ENCODE results near the gene OR5D13.

The OR5D13 gene

GRCh38 chr11:55773138-55773537, at the start of gene OR5D13:
Gene OR5D13 (plus strand): TSS chr11:55773438. CDS start chr11:55773438, 0 bp downstream.
- DNase-seq (ENCODE audit: low read depth): no peak

GRCh38 chr11:55726715-55727324, 46.4 kb upstream of the OR5D13 start:
- no peak for DNase-seq (ENCODE audit: low read depth)

GRCh38 chr11:55732936-55733335, 40.3 kb upstream of the OR5D13 start:
- DNase-seq (ENCODE audit: low read depth): no peak

GRCh38 chr11:55791606-55792005, 18.4 kb downstream of the OR5D13 start:
- DNase-seq (ENCODE audit: low read depth): no peak

- no peak for DNase-seq (ENCODE audit: low read depth)
Observed at GRCh38 chr11:55793321-55793720, 20.1 kb downstream of the OR5D13 start.

- DNase-seq (ENCODE audit: low read depth): no peak
Observed at GRCh38 chr11:55795256-55795655, 22.0 kb downstream of the OR5D13 start, which contains the start of gene OR5D14. Gene OR5D14 (plus strand): TSS chr11:55795556. CDS start chr11:55795556, 0 bp downstream.

- no peak for DNase-seq (ENCODE audit: low read depth)
Observed at GRCh38 chr11:55806248-55806647, 33.0 kb downstream of the OR5D13 start.

- DNase-seq (ENCODE audit: low read depth): no peak
Observed at GRCh38 chr11:55811067-55811466, 37.8 kb downstream of the OR5D13 start, which contains the start of gene OR5L1. Gene OR5L1 (plus strand): TSS chr11:55811367. CDS start chr11:55811467, 100 bp downstream.

GRCh38 chr11:55819330-55819729, 46.1 kb downstream of the OR5D13 start, which contains the start of gene OR5D18:
Gene OR5D18 (plus strand): TSS chr11:55819630. CDS start chr11:55819630, 0 bp downstream.
- no peak for DNase-seq (ENCODE audit: low read depth)
